ENCODE data around the gene URM1. TPM values are rescaled to one million over a fixed set of nuclear protein-coding genes. Genes with fewer than 3 reads are reported as not detected.

Gene URM1
- total RNA-seq, 4 donors from 2014 or later: 24.9 to 47.7 (median 42.4) TPM

DNA sequence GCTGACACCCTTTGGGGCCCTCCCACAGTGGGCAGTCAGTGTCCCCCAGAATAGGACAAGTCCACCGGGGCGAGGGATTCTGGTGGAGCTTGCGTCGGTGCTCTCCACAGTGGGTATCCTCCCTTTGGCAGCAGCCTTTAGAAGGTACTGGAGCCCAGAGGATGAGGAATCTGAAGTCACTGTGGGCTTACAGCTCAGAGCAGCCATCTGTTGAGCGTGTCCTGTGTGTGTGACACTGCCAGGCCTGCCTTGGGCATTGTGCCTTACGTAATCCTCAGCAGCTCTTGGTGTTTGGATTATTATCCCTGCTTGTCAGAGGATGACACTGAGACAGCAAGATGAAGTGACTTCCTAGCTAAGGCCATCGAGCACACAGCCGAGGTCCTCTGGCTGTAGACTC lies 12.6 kb downstream of the URM1 start:
- no peak overlapping the region for H3K4me3 ChIP-seq
- H3K27me3 ChIP-seq: no peaks in the 10 kb centered on the region
- H3K27ac ChIP-seq: no peak overlapping the region
- H3K9me3 ChIP-seq: no peaks in the 10 kb centered on the region
- TF ChIP-seq CTCF (IDR thresholded peaks at IDR 0.05) (no peak), POLR2A (IDR thresholded peaks at IDR 0.05) (no peak)
- peaks cover 0 to 71% (median 0%) of the 10 kb centered on the region in 3 donors for H3K36me3 ChIP-seq
- no peak for DNase-seq
- no peaks in the 10 kb centered on the region for H3K4me1 ChIP-seq

DNA sequence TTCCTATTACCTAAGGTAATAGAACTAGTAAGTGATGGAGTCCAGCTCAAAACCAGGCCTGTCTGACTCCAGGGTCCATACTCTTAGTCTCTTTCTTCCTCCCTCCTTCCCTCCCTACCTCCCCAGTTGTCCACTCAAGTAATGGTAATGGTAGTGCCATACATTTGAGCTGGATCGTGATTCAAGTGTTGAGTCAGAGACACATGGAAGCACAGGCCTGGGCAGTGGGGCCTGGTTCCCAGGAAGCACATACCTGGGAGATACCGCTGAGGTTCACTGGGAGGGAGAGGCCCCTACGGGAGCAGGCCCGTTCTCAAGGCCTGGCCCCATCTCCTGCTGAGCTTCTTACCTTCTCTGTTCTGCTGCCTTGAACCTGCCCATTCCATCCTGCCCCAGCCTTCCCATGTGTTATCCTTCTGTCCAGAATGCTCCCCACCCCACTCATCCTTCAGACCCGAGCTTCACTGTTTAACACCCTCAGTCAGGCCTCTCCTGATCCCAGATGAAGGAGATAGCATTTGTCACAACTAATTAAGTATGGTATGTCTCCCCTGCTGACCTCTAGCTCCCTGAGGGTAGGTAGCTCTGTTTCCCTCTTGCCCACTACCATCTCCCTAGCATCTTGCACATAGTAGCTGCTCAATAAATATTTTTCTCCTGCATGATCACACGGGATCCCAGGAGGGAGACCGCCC lies 13.8 kb downstream of the URM1 start:
- no peak for TF ChIP-seq POLR2A (IDR thresholded peaks at IDR 0.05)
- TF ChIP-seq CTCF (IDR thresholded peaks at IDR 0.05): no peak
- no peak overlapping the region for H3K4me3 ChIP-seq
- no peak for DNase-seq
- H3K27me3 ChIP-seq: no peaks in the 10 kb centered on the region
- H3K4me1 ChIP-seq: no peaks in the 10 kb centered on the region
- H3K27ac ChIP-seq: no peak overlapping the region
- H3K9me3 ChIP-seq: no peaks in the 10 kb centered on the region
- peaks cover 0 to 71% (median 0%) of the 10 kb centered on the region in 3 donors for H3K36me3 ChIP-seq

DNA sequence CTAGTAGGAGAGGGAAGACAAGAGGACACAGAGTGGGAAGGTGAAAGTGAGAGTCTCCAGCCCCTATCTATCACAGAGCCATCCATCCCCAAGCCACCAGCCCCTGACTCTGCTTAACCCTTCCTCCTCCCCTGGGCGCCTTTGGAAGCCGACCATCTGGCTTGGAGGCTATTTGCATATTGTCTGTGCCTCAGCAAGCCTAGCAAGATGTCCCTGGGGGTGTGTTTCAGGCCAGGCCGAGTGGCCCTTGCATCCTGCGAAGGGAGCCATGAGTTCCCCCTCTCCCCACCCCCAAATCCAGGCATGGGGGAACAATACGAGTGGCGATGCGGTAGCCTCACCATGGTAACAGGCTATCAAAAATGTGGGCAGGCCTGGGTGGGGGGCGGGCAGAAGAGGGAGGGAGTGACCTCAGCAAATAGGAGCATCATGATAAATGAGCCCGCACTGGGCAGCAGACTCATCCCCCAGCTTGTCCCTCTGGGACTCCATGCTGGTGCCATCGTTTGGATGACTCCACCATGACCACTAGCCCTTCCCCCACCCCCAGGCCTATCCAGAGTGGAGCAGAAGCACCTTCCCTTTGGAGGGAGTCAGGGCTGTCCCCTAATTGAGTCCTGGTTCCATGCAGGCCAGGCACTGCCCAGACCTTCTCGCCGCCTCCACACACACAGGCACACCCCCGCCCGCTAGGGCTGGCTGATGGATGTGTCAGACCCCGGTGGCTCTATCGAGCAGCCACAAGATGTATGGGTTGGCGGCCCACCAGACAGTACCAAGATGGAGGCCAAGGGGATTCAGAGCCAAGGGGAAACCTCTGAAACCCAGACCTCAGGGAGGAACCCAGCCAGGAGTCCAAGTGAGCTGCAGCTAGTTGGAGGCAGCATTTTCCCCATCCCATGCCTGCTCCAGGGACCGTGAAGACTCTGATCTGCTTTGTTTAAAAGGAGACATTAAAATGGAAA lies 14.6 kb downstream of the URM1 start:
- no peak overlapping the region for H3K4me3 ChIP-seq
- no peaks in the 10 kb centered on the region for H3K4me1 ChIP-seq
- TF ChIP-seq POLR2A (IDR thresholded peaks at IDR 0.05): no peak
- no peak for TF ChIP-seq CTCF (IDR thresholded peaks at IDR 0.05)
- no peaks in the 10 kb centered on the region for H3K27me3 ChIP-seq
- no peak overlapping the region for H3K27ac ChIP-seq
- no peak for DNase-seq
- H3K36me3 ChIP-seq: peaks cover 0 to 74% (median 0%) of the 10 kb centered on the region in 3 donors
- no peaks in the 10 kb centered on the region for H3K9me3 ChIP-seq

- TF ChIP-seq POLR2A (IDR thresholded peaks at IDR 0.05) (no peak), CTCF (IDR thresholded peaks at IDR 0.05) (no peak)
- no peak for DNase-seq
- Histone ChIP-seq H3K27me3 (no peaks in the 10 kb centered on the region), H3K4me3 (no peak overlapping the region), H3K4me1 (no peaks in the 10 kb centered on the region), H3K36me3 (peaks cover 0 to 66% (median 0%) of the 10 kb centered on the region in 3 donors), H3K9me3 (no peaks in the 10 kb centered on the region), H3K27ac (no peak overlapping the region)
Observed at GRCh38 chr9:128388150-128388549, 17.0 kb downstream of the URM1 start.

DNA sequence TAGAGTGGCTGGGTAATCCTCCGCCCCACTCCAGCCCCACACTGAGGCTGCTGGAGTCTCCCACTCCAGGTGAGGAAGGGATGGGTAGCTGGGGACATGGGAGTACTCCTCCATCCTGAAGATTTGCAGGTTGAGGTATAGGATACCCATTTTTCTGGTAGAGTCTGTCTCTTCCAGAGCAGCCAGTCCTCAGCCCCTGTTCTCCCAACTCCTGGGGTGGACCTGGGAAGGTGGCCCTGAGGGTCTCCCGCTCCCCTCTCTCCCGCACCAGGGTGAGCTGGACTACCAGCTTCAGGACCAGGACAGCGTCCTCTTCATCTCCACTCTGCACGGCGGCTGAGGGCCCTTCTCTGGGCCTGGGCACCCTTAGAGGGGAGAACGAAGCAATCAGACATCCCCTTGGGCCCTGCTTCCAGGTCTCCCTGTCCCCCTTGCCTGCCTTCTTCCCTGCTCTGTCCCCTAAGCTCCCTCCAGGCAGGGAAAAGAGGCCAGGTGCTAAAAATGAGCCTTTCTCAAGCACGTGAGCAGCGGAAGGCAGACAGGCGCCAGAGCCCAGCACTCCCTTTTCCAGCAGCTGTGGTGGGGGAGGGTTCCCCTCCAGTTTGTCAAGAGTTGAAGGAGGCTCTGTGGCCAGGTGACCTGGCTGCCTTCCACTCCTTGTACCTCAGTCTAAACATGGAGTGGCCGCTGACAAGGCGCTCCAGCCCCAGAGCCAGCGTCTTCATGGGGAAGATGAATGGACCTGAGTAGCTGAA lies 18.4 kb downstream of the URM1 start:
- TF ChIP-seq POLR2A (IDR thresholded peaks at IDR 0.05) (no peak), CTCF (IDR thresholded peaks at IDR 0.05) (no peak)
- Histone ChIP-seq H3K27ac (no peak overlapping the region), H3K4me1 (no peaks in the 10 kb centered on the region), H3K4me3 (no peak overlapping the region), H3K9me3 (no peaks in the 10 kb centered on the region), H3K36me3 (peaks cover 0 to 66% (median 0%) of the 10 kb centered on the region in 3 donors), H3K27me3 (no peaks in the 10 kb centered on the region)
- no peak for DNase-seq
